Endothelial cell of umbilical vein (primary cell): Measurements from ENCODE around the gene TSHZ3. TPM values are rescaled to one million over a fixed set of nuclear protein-coding genes. Genes with fewer than 3 reads are reported as not detected.

Source experiments
- BruUV-seq: library from RNA; stranded (reverse); fragments of 400-500 nt; replicated peaks from 2 replicates; lab custom pipeline; 2021; lab: Mats Ljungman, UMichigan
- CTCF ChIA-PET: fragments of 300-600, 350-600 bp; sonication (Branson Sonifier 250); formaldehyde crosslinking; loops from one replicate; lab custom pipeline; 2021; ENCODE audit warnings: antibody characterized with exemption, inconsistent platforms; lab: Charles Lee
- POLR2A ChIA-PET: fragments of 300-600, 350-600 bp; sonication (Branson Sonifier 250); formaldehyde crosslinking; loops from one replicate; lab custom pipeline; 2021; ENCODE audit warnings: antibody characterized with exemption, inconsistent platforms; lab: Charles Lee
- DNase-seq: peaks from one replicate; pipeline ENCODE4 v3.0.0-alpha.2; 2011; ENCODE audit warnings: low read depth, low spot score
- FAIRE-seq: peaks from 2 replicates; lab custom pipeline; 2011; peaks lifted over from hg19 to GRCh38; lab: Jason Lieb, UNC
- H2AFZ ChIP-seq: 2 replicates; pipeline ENCODE4 v1.6.0; 2012; ENCODE audit warnings: low read depth, low read length, control low read depth, inconsistent platforms
- H3K27ac ChIP-seq: 2 replicates; pipeline ENCODE4 v1.5.1; 2011; ENCODE audit warnings: low read depth, mild to moderate bottlenecking, control low read depth, low read length, moderate library complexity; ENCODE audit not compliant: insufficient read depth
- H3K27me3 ChIP-seq, 2 experiments: 2 replicates each; pipeline versions ENCODE4 v1.6.0 to v1.6.1; 2011; ENCODE audit warnings: low read length in 2 of 2, mixed read lengths in 1 of 2; ENCODE audit not compliant: control insufficient read depth in 2 of 2, insufficient read depth in 2 of 2
- H3K36me3 ChIP-seq, 2 experiments: 2 replicates in 1 of 2; 3 replicates in 1 of 2; pipeline ENCODE4 v1.5.1; 2011; ENCODE audit warnings: low read length in 2 of 2, mild to moderate bottlenecking in 1 of 2, moderate library complexity in 1 of 2; ENCODE audit not compliant: control insufficient read depth in 2 of 2, insufficient read depth in 2 of 2; ENCODE audit errors: extremely low read depth in 1 of 2
- H3K4me1 ChIP-seq: 3 replicates; pipeline ENCODE4 v1.5.1; 2011; ENCODE audit warnings: mild to moderate bottlenecking, low read length; ENCODE audit not compliant: control insufficient read depth, insufficient read depth; ENCODE audit errors: extremely low read depth
- H3K4me2 ChIP-seq: 2 replicates; pipeline ENCODE4 v1.6.1; 2011; ENCODE audit warnings: low read length, control low read depth, mixed read lengths; ENCODE audit not compliant: insufficient read depth
- H3K4me3 ChIP-seq, 3 experiments: fragments of 200-600 bp in 1 of 3; sonication (generic), shearing (Covaris generic) in 1 of 3; replicated peaks in 1 of 3; 2 replicates each; pipeline ENCODE4 v1.5.1; 2011 to 2016; ENCODE audit warnings: control low read depth in 3 of 3, low read length in 3 of 3, mild to moderate bottlenecking in 2 of 3, inconsistent platforms in 1 of 3, low read depth in 1 of 3, moderate library complexity in 1 of 3; ENCODE audit not compliant: insufficient read depth in 1 of 3
- H3K79me2 ChIP-seq: 2 replicates; pipeline ENCODE4 v1.6.0; 2012; ENCODE audit warnings: low read length, inconsistent platforms; ENCODE audit not compliant: control insufficient read depth, insufficient read depth
- H3K9ac ChIP-seq: replicated peaks from 2 replicates; pipeline ENCODE3; 2011; ENCODE audit warnings: low read length, control low read depth; ENCODE audit not compliant: insufficient read depth; ENCODE audit errors: extremely low read depth
- H3K9me1 ChIP-seq: replicated peaks from 3 replicates; pipeline ENCODE4 v1.6.0; 2011; ENCODE audit warnings: mild to moderate bottlenecking, low read length; ENCODE audit not compliant: control insufficient read depth, insufficient read depth; ENCODE audit errors: extremely low read depth
- H3K9me3 ChIP-seq: replicated peaks from 2 replicates; pipeline ENCODE4 v1.5.1; 2012; ENCODE audit warnings: low read length, inconsistent platforms; ENCODE audit not compliant: control insufficient read depth, insufficient read depth
- H4K20me1 ChIP-seq: replicated peaks from 2 replicates; pipeline ENCODE3; 2011; ENCODE audit warnings: mild to moderate bottlenecking, low read length; ENCODE audit not compliant: control insufficient read depth, insufficient read depth; ENCODE audit errors: extremely low read depth
- CTCF ChIP-seq, 2 donors: IDR thresholded peaks; 1 replicate in 1 of 2; 2 replicates in 1 of 2; pipeline ENCODE4 v1.5.1; 2011; ENCODE audit warnings: low read length in 2 of 2, mild to moderate bottlenecking in 2 of 2, moderate library complexity in 2 of 2, control low read depth in 1 of 2, inconsistent platforms in 1 of 2, low read depth in 1 of 2; ENCODE audit not compliant: insufficient read depth in 1 of 2; ENCODE audit errors: extremely low read depth in 1 of 2
- EZH2 ChIP-seq: IDR thresholded peaks from 2 replicates; pipeline ENCODE4 v1.6.1; 2012; ENCODE audit warnings: borderline replicate concordance, low read depth, mild to moderate bottlenecking, moderate library complexity, low read length, inconsistent platforms; ENCODE audit not compliant: severe bottlenecking
- FOS ChIP-seq: IDR thresholded peaks from 2 replicates; pipeline ENCODE4 v1.6.1; 2011; ENCODE audit warnings: mild to moderate bottlenecking, low read length, moderate library complexity, borderline replicate concordance; ENCODE audit not compliant: insufficient read depth
- GATA2 ChIP-seq: IDR thresholded peaks from 2 replicates; pipeline ENCODE4 v1.7.0; 2011; ENCODE audit warnings: low read depth, mild to moderate bottlenecking, moderate library complexity, mixed read lengths, low read length; ENCODE audit not compliant: insufficient read length, insufficient read depth
- JUN ChIP-seq: IDR thresholded peaks from 2 replicates; pipeline ENCODE4 v1.6.1; 2011; ENCODE audit warnings: borderline replicate concordance, low read depth; ENCODE audit not compliant: insufficient read length, insufficient read depth
- MAX ChIP-seq: IDR thresholded peaks from 2 replicates; pipeline ENCODE4 v1.6.1; 2011; ENCODE audit not compliant: insufficient read depth, insufficient read length
- MYC ChIP-seq: IDR thresholded peaks from one replicate; pipeline ENCODE4 v1.6.1; 2011; ENCODE audit warnings: mild to moderate bottlenecking, low read depth, low read length
- POLR2A ChIP-seq: IDR thresholded peaks from 2 replicates; pipeline ENCODE4 v1.6.1; 2012; ENCODE audit warnings: low read depth, mild to moderate bottlenecking, control low read depth, low read length
- POLR2AphosphoS5 ChIP-seq: IDR thresholded peaks from 2 replicates; pipeline ENCODE4 v1.6.1; 2012; ENCODE audit warnings: low read depth, mild to moderate bottlenecking, control low read depth, low read length, moderate library complexity; ENCODE audit not compliant: insufficient read depth
- dilution Hi-C: fragments of 300-500 bp; cut with MboI; formaldehyde crosslinking; loops from one replicate; pipeline ENCODE4 v1.15.0; 2019; ENCODE audit warnings: low sequenced_read_pairs; ENCODE audit not compliant: extremely low pct_ligation_motif_present
- intact Hi-C: fragments of 100-400 bp; cut with micrococcal nuclease; formaldehyde crosslinking; loops from one replicate; pipeline ENCODE4 v1.10.0; 2022
- polyA plus RNA-seq, 4 experiments: library from polyadenylated mRNA; depleted of rRNA in 3 of 4; stranded (reverse) in 3 of 4; unstranded in 1 of 4; fragments of >200 nt; gene quantifications; 2 replicates each; pipeline versions ENCODE4 v1.2.1 to v1.2.3, GENCODE V29; 2011 to 2012; ENCODE audit warnings: missing spikeins in 1 of 4
- total RNA-seq: library from RNA; stranded (reverse); gene quantifications from 2 replicates; pipeline ENCODE4 v1.2.3, GENCODE V29; 2021

Gene TSHZ3
- total and polyA plus RNA-seq, 2 donors (not counting 3 experiments of a cell fraction or from before 2014, with no cell fraction given) = 1.2 to 6.2 TPM

GRCh38 chr19:31364963-31365362 is 15.7 kb upstream of the TSHZ3 start:
- H3K9me3 ChIP-seq = no peaks in the 10 kb centered on the region
- H3K27ac ChIP-seq = no peak overlapping the region
- FAIRE-seq = no peak
- no peak overlapping the region for H3K4me2 ChIP-seq
- H4K20me1 ChIP-seq = no peaks in the 10 kb centered on the region
- dilution Hi-C loops (no loop called here), intact Hi-C loops (no loop called here)
- H3K4me1 ChIP-seq = no peaks in the 10 kb centered on the region
- H3K4me3 ChIP-seq = no peak overlapping the region
- TF ChIP-seq MAX (no peak), FOS (no peak), JUN (no peak), MYC (no peak), EZH2 (no peak), GATA2 (no peak), POLR2AphosphoS5 (no peak), POLR2A (no peak), CTCF (IDR thresholded peaks at IDR 0.05; ENCODE audit: extremely low read depth in 1 of 2, insufficient read depth in 1 of 2, low read depth in 1 of 2, low read length in 2 of 2) (no peak)
- H3K36me3 ChIP-seq = no peaks in the 10 kb centered on the region
- ChIA-PET CTCF (interaction anchor here (1.1 kb wide), 1 partner anchor 9 kb away, joined by 5 read pairs; no protein-coding TSS in a partner anchor), POLR2A (no interaction called here)
- BruUV-seq = no TSS peak
- no peak overlapping the region for H2AFZ ChIP-seq
- no peaks in the 10 kb centered on the region for H3K9me1 ChIP-seq
- no peak for DNase-seq
- no peaks in the 10 kb centered on the region for H3K27me3 ChIP-seq
- H3K9ac ChIP-seq = no peak overlapping the region
- H3K79me2 ChIP-seq = no peaks in the 10 kb centered on the region
